ENCODE measurements around the gene APOC3. TPM values are rescaled to one million over a fixed set of nuclear protein-coding genes. Genes with fewer than 3 reads are reported as not detected.

Gene APOC3
- total and polyA plus RNA-seq, 4 donors = 0.14 to 2.3 TPM; not detected in 2

DNA sequence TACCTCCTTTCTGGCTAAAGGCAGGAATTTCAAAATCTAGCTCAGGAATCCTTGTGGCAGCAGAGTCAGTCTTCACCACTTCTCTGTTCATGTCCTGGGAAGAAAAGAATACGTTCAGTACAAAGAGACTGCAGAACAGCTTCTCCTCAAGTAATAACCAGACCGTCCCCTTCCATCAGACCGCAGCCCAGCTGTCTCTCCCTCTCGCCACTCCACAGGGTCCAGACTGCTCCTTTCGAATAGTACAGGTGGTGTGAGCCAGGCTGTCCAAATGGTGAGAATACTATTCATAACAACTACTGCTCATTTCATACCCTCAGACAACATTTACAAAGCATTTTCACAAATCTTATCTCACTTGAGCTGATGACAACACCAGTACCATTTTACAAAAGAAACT lies 42.7 kb upstream of the APOC3 start:
- Histone ChIP-seq H3K9me3 (ENCODE audit: control insufficient read depth in 4 of 4, insufficient read depth in 3 of 4, low read length in 3 of 4) (no peaks in the 10 kb centered on the region), H3K27ac (ENCODE audit: low read depth in 1 of 2, low read length in 1 of 2) (no peak overlapping the region), H3K9ac (ENCODE audit: insufficient read depth in 1 of 2, low read length in 2 of 2) (peak overlapping the region; percentile 7 to 76), H3K4me1 (ENCODE audit: control insufficient read depth in 5 of 5, insufficient read depth in 5 of 5, low read length in 5 of 5) (peaks cover 5 to 25% (median 9%) of the 10 kb centered on the region in 5 donors), H3K4me3 (peak overlapping the region; percentile 82), H3K27me3 (ENCODE audit: control insufficient read depth in 3 of 3, insufficient read depth in 3 of 3, low read length in 2 of 3) (no peaks in the 10 kb centered on the region), H3K36me3 (ENCODE audit: control insufficient read depth in 4 of 4, insufficient read depth in 4 of 4, low read length in 4 of 4) (peaks cover 24 to 41% (median 32%) of the 10 kb centered on the region in 4 donors)
- TF ChIP-seq, protein P1, sequence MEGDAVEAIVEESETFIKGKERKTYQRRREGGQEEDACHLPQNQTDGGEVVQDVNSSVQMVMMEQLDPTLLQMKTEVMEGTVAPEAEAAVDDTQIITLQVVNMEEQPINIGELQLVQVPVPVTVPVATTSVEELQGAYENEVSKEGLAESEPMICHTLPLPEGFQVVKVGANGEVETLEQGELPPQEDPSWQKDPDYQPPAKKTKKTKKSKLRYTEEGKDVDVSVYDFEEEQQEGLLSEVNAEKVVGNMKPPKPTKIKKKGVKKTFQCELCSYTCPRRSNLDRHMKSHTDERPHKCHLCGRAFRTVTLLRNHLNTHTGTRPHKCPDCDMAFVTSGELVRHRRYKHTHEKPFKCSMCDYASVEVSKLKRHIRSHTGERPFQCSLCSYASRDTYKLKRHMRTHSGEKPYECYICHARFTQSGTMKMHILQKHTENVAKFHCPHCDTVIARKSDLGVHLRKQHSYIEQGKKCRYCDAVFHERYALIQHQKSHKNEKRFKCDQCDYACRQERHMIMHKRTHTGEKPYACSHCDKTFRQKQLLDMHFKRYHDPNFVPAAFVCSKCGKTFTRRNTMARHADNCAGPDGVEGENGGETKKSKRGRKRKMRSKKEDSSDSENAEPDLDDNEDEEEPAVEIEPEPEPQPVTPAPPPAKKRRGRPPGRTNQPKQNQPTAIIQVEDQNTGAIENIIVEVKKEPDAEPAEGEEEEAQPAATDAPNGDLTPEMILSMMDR (IDR thresholded peaks at IDR 0.05; ENCODE audit: control extremely low read depth, extremely low read depth) = no peak
- WGBS, 2 donors = 65 to 72% methylated on average over 5 of the region's 5 CpGs
- ATAC-seq (ENCODE audit: insufficient read depth, low FRiP score) (no peak), DNase-seq (no peak)

DNA sequence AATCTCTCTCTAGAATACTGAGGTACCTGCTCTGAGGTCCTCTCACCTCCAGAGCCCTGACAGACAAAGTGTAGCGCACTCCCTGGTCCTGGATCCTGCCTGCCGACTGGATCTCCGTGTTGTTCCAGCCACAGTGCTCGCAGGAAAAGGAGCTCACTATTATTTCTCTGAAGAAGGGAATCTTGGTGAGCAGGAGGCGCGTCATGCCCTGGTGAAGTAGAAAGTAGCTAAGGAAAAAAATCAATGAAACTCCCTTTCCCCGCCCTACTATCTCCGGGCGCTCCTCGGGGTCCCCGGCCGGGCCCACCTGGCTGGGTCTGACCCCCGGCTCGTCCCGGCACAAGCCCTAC lies 42.3 kb upstream of the APOC3 start:
- H3K4me1 ChIP-seq (ENCODE audit: control insufficient read depth in 5 of 5, insufficient read depth in 5 of 5, low read length in 5 of 5) = peaks cover 5 to 28% (median 9%) of the 10 kb centered on the region in 5 donors
- H3K9me3 ChIP-seq (ENCODE audit: control insufficient read depth in 4 of 4, insufficient read depth in 3 of 4, low read length in 3 of 4) = no peaks in the 10 kb centered on the region
- peak overlapping the region; percentile 7 to 76 for H3K9ac ChIP-seq (ENCODE audit: insufficient read depth in 1 of 2, low read length in 2 of 2)
- DNase-seq (peak in 1 of 3 donors; percentile 21), ATAC-seq (ENCODE audit: insufficient read depth, low FRiP score) (no peak)
- TF ChIP-seq, protein P1 (IDR thresholded peaks at IDR 0.05; ENCODE audit: control extremely low read depth, extremely low read depth) = no peak
- H3K27me3 ChIP-seq (ENCODE audit: control insufficient read depth in 3 of 3, insufficient read depth in 3 of 3, low read length in 2 of 3) = no peaks in the 10 kb centered on the region
- 0 to 1% methylated on average over 15 of the region's 15 CpGs for WGBS, 2 donors
- H3K27ac ChIP-seq (ENCODE audit: low read depth in 1 of 2, low read length in 1 of 2) = peak overlapping the region; percentile 68 to 82
- H3K36me3 ChIP-seq (ENCODE audit: control insufficient read depth in 4 of 4, insufficient read depth in 4 of 4, low read length in 4 of 4) = peaks cover 21 to 39% (median 31%) of the 10 kb centered on the region in 4 donors
- peak overlapping the region; percentile 82 for H3K4me3 ChIP-seq

- no peaks in the 10 kb centered on the region for H3K27me3 ChIP-seq (ENCODE audit: control insufficient read depth in 3 of 3, insufficient read depth in 3 of 3, low read length in 2 of 3)
- ATAC-seq (ENCODE audit: insufficient read depth, low FRiP score) (peak; percentile 88), DNase-seq (peak; percentile 83 to 88 (median 88))
- peaks cover 17 to 36% (median 27%) of the 10 kb centered on the region in 4 donors for H3K36me3 ChIP-seq (ENCODE audit: control insufficient read depth in 4 of 4, insufficient read depth in 4 of 4, low read length in 4 of 4)
- 1% methylated on average over 56 of the region's 56 CpGs for WGBS, 2 donors
- peak within 1 kb of the TSS; percentile 68 to 82 for H3K27ac ChIP-seq (ENCODE audit: low read depth in 1 of 2, low read length in 1 of 2)
- H3K9me3 ChIP-seq (ENCODE audit: control insufficient read depth in 4 of 4, insufficient read depth in 3 of 4, low read length in 3 of 4) = no peaks in the 10 kb centered on the region
- peaks cover 5 to 30% (median 9%) of the 10 kb centered on the region in 5 donors for H3K4me1 ChIP-seq (ENCODE audit: control insufficient read depth in 5 of 5, insufficient read depth in 5 of 5, low read length in 5 of 5)
- peak within 1 kb of the TSS; percentile 78 to 88 for H3K9ac ChIP-seq (ENCODE audit: insufficient read depth in 1 of 2, low read length in 2 of 2)
- H3K4me3 ChIP-seq = peak within 1 kb of the TSS; percentile 82
- TF ChIP-seq, protein P1 (IDR thresholded peaks at IDR 0.05; ENCODE audit: control extremely low read depth, extremely low read depth) = no peak
Observed at GRCh38 chr11:116787786-116788486, 41.8 kb upstream of the APOC3 start, which contains the start of gene ZPR1. Gene ZPR1, minus strand, starts transcription at chr11:116788023. Its CDS starts 33 bp downstream, at chr11:116787990.

Data from lung (tissue), 12 donors.